ENCODE results near the gene RIMKLB. TPM values are rescaled to one million over a fixed set of nuclear protein-coding genes. Genes with fewer than 3 reads are reported as not detected.

Gene RIMKLB
- total and polyA plus RNA-seq, 3 donors from 2014 or later = 101 to 141 (median 123) TPM

GRCh38 chr12:8821591-8821990 lies 123.8 kb downstream of the RIMKLB start:
- DNase-seq = no peak
- H3K27me3 ChIP-seq = no peaks in the 10 kb centered on the region
- TF ChIP-seq CTCF (IDR thresholded peaks at IDR 0.05) (no peak), POLR2A (IDR thresholded peaks at IDR 0.05) (no peak)
- intact Hi-C loops (cut with DNase I; ENCODE audit: low total_unique reads) = no loop called here
- no peak overlapping the region for H3K27ac ChIP-seq
- H3K9me3 ChIP-seq = no peaks in the 10 kb centered on the region
- WGBS, 2 donors = 75 to 88% methylated on average over 3 of the region's 3 CpGs
- no peaks in the 10 kb centered on the region for H3K36me3 ChIP-seq (ENCODE audit: low read depth, missing control alignments)
- H3K4me1 ChIP-seq = peaks cover 12% of the 10 kb centered on the region
- H3K4me3 ChIP-seq = no peak overlapping the region

GRCh38 chr12:8822298-8822697 lies 124.5 kb downstream of the RIMKLB start, which contains the start of gene A2ML1:
A2ML1 (plus strand) TSS chr12:8822621; CDS start chr12:8822652, 31 bp downstream.
- 86 to 100% methylated on average over 3 of the region's 3 CpGs for WGBS, 2 donors

GRCh38 chr12:8823565-8824300 lies 125.9 kb downstream of the RIMKLB start:
- Histone ChIP-seq H3K27me3 (no peaks in the 10 kb centered on the region), H3K4me3 (no peak overlapping the region), H3K4me1 (peaks cover 12% of the 10 kb centered on the region), H3K9me3 (no peaks in the 10 kb centered on the region), H3K27ac (peak overlapping the region; percentile 80 to 81), H3K36me3 (ENCODE audit: low read depth, missing control alignments) (no peaks in the 10 kb centered on the region)
- TF ChIP-seq CTCF (IDR thresholded peaks at IDR 0.05) (peak; percentile 69 to 73 (median 69)), POLR2A (IDR thresholded peaks at IDR 0.05) (no peak)
- peak; percentile 64 for DNase-seq
- WGBS, 2 donors = 42 to 49% methylated on average over 8 of the region's 8 CpGs
- intact Hi-C loops (cut with DNase I; ENCODE audit: low total_unique reads) = no loop called here

More at GRCh38 chr12:8822298-8822697, 124.5 kb downstream of the RIMKLB start, which contains the start of gene A2ML1:
- Histone ChIP-seq H3K4me3 (no peak within 1 kb of the TSS), H3K4me1 (peaks cover 12% of the 10 kb centered on the region), H3K36me3 (ENCODE audit: low read depth, missing control alignments) (no peaks in the 10 kb centered on the region), H3K27ac (peak within 1 kb of the TSS; percentile 80 to 81), H3K9me3 (no peaks in the 10 kb centered on the region), H3K27me3 (no peaks in the 10 kb centered on the region)
- intact Hi-C loops (cut with DNase I; ENCODE audit: low total_unique reads) = no loop called here
- TF ChIP-seq CTCF (IDR thresholded peaks at IDR 0.05) = no peak
- TF ChIP-seq POLR2A (IDR thresholded peaks at IDR 0.05) = no peak
- DNase-seq = no peak

GRCh38 chr12:8827551-8828256 lies 129.9 kb downstream of the RIMKLB start:
- Histone ChIP-seq H3K4me1 (peaks cover 11% of the 10 kb centered on the region), H3K4me3 (no peak overlapping the region), H3K27me3 (no peaks in the 10 kb centered on the region), H3K9me3 (no peaks in the 10 kb centered on the region), H3K27ac (no peak overlapping the region), H3K36me3 (ENCODE audit: low read depth, missing control alignments) (no peaks in the 10 kb centered on the region)
- WGBS, 2 donors = 71 to 91% methylated on average over 3 to 4 of the region's 4 CpGs
- intact Hi-C loops (cut with DNase I; ENCODE audit: low total_unique reads) = no loop called here
- TF ChIP-seq CTCF (IDR thresholded peaks at IDR 0.05) (no peak), POLR2A (IDR thresholded peaks at IDR 0.05) (no peak)
- no peak for DNase-seq

Measured in testis (tissue), 3 donors.